ENCODE measurements around the gene RASGRF1. TPM values are rescaled to one million over a fixed set of nuclear protein-coding genes. Genes with fewer than 3 reads are reported as not detected.
A peak's percentile ranks its signal among the peaks of the same experiment; 100 is the strongest.
"Not testable (repeated sequence)": the region's sequence is repeated elsewhere in the genome, so short reads cannot be mapped to it uniquely, and the experiment has no call there.

The RASGRF1 gene
- total RNA-seq, 3 donors from 2014 or later = 0.15 to 0.16 TPM; not detected in 1

DNA sequence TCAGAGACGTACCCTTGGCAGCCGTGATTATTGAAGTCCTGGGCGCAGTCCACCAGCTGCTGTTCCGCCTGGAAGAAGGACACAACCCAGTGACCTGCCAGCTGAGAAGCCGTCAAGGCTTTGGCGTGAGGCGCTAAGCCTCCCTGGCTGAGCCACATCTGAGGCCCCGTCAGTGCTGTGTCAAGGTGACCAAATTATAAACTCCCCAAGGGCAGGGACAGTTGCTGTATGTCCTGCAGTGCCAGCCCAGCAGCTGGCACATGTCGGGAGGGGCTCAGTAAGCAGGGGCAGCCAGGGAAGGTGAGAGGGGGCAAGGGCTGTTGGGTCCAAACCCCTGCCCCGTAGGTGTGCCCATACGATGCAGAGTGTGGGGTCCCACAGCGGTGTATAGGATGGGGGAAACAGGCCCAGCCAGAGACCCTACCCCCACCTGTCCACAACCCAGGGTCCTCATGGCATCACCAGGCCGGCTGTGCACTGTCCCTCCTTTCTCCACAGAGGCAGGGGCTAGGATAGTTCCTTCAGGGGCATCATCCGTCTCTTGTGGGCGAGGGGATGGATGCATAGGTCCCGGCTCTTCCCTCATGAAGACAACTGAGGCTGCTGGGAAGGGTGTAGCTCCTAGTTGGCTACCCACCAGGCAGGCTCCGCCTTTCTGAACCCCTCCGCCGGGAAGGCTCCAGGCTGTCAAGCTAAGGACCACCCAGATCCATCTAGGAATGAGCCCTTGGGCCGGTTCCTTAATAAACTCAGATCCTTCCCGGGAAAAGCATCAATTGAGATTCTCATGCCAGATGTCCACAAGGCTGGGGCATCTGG is 158.9 kb downstream of the RASGRF1 start:
- intact Hi-C loops (cut with DNase I; ENCODE audit: low total_unique reads) = no loop called here
- H3K27ac ChIP-seq = peak overlapping the region; percentile 88 to 91
- no peaks in the 10 kb centered on the region for H3K27me3 ChIP-seq
- TF ChIP-seq POLR2AphosphoS5 (IDR thresholded peaks at IDR 0.05) (no peak), POLR2A (IDR thresholded peaks at IDR 0.05) (no peak)
- TF ChIP-seq, protein P1, sequence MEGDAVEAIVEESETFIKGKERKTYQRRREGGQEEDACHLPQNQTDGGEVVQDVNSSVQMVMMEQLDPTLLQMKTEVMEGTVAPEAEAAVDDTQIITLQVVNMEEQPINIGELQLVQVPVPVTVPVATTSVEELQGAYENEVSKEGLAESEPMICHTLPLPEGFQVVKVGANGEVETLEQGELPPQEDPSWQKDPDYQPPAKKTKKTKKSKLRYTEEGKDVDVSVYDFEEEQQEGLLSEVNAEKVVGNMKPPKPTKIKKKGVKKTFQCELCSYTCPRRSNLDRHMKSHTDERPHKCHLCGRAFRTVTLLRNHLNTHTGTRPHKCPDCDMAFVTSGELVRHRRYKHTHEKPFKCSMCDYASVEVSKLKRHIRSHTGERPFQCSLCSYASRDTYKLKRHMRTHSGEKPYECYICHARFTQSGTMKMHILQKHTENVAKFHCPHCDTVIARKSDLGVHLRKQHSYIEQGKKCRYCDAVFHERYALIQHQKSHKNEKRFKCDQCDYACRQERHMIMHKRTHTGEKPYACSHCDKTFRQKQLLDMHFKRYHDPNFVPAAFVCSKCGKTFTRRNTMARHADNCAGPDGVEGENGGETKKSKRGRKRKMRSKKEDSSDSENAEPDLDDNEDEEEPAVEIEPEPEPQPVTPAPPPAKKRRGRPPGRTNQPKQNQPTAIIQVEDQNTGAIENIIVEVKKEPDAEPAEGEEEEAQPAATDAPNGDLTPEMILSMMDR (IDR thresholded peaks at IDR 0.05) = no peak
- no peak for DNase-seq (ENCODE audit: low spot score in 2 of 2)
- H3K4me1 ChIP-seq = peaks cover 20 to 21% of the 10 kb centered on the region in 2 donors
- H3K4me3 ChIP-seq = no peak overlapping the region
- H3K36me3 ChIP-seq = no peaks in the 10 kb centered on the region
- no peaks in the 10 kb centered on the region for H3K9me3 ChIP-seq

DNA sequence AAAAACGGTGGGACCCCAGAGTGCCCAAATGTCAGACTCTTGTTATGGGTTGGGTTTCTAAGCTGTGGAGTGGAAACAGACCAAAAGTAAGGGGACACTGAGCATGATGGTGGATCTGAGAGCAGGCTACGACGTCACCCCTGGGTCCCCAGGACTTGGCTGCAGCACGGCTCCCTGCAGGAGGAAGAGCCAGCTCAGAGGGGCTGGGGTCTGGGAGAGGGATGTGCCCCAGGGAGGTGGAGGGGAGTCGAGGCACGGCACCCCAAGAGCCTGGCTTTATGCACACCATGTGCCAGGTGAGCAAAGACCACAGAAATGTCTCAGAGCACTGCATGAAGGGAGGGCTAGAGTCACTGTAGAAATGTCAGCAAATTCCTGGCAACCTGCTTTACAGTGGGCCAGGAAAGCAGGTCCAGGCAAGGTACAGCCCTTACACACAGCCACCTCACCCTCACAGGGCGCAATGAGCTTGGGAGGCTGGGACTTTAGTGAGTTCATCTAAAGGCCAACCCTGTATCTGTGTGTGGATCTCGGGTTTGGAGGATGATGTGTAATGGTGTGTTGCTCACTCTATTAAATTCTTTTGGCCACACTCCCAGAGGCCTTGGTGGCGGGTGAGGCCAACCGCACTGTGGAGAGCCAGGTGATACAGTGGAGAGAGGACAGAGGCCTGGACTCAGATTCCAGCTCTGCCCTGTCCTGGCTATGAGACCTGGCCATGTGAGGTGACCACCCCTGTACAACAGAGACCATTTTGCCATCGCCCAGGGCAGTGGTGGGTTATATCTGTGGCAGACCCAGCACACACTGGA is 159.8 kb downstream of the RASGRF1 start:
- Histone ChIP-seq H3K36me3 (no peaks in the 10 kb centered on the region), H3K9me3 (no peaks in the 10 kb centered on the region), H3K4me1 (peaks cover 20 to 21% of the 10 kb centered on the region in 2 donors), H3K27ac (peak overlapping the region; percentile 88 to 91), H3K4me3 (no peak overlapping the region), H3K27me3 (no peaks in the 10 kb centered on the region)
- peak; percentile 73 to 92 for DNase-seq (ENCODE audit: low spot score in 2 of 2)
- intact Hi-C loops (cut with DNase I; ENCODE audit: low total_unique reads) = no loop called here
- TF ChIP-seq, protein P1 (IDR thresholded peaks at IDR 0.05) = no peak
- TF ChIP-seq POLR2A (IDR thresholded peaks at IDR 0.05) (no peak), POLR2AphosphoS5 (IDR thresholded peaks at IDR 0.05) (peak in 1 of 3 donors; percentile 47)

DNA sequence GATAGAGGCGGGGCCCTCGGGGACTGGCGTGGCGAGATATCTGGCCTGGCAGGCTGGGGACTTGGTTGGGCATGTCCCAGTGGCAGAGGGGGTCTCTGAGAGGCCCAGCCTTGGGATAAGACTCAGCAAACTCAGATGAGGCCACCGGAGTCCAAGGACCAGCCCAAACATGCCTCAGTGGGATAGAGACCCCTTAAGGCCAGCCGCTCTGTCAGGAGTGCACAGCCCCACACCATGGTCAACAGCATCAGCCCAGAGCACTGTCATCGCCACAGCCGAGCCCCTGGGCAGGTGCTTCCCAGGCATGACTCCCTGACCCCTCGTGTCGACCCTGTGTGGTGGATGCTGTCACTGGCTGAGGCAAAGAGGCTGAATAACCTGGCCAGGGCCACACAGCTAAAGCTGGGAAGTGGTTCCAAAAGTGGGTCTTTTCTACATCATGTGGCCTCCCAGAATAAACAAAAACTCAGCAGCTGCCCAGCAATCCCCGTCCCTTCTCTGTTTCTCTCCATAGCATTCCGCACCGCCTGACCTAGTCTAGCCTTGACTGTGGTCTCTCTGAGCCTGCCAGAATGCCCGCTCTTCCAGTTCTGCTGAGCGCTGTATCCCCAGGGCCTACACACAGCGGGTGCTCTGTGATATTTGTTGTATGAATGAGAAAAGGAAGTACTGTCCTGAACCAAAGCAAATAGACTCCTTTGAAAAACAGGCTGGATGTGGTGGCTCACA is 160.9 kb downstream of the RASGRF1 start:
- no peaks in the 10 kb centered on the region for H3K36me3 ChIP-seq

DNA sequence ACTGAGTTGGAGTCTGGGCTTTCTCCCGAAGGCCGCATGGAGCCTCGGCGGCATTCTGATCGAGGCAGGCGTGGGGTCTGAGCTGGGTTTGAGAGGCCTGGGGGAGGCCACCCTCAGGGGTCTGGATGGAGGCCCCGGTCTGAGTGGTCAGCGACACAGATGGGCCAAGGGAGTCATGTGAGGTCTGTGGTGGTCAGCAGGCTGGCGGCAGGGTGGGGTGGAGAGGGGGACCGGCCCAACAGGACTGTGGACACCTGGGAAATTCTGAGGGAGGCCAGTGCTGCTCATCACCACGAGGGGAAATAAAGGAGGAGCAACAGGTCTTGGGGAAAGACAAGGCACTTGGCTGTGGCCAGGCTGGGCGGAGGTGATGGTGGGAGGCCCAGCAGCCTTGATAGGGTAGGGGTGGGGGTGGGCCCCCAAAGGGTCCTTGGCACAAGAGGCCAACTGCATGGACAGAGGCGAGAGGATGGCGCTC is 161.9 kb downstream of the RASGRF1 start:
- no peak overlapping the region for H3K4me3 ChIP-seq
- no peak for DNase-seq (ENCODE audit: low spot score in 2 of 2)
- no peaks in the 10 kb centered on the region for H3K36me3 ChIP-seq
- H3K27me3 ChIP-seq = no peaks in the 10 kb centered on the region
- TF ChIP-seq, protein P1 (IDR thresholded peaks at IDR 0.05) = no peak
- TF ChIP-seq POLR2A (IDR thresholded peaks at IDR 0.05) (no peak), POLR2AphosphoS5 (IDR thresholded peaks at IDR 0.05) (no peak)
- peaks cover 12 to 15% of the 10 kb centered on the region in 2 donors for H3K4me1 ChIP-seq
- no peaks in the 10 kb centered on the region for H3K9me3 ChIP-seq
- no peak overlapping the region for H3K27ac ChIP-seq
- intact Hi-C loops (cut with DNase I; ENCODE audit: low total_unique reads) = loop anchor here (10.0 kb wide), 1 partner anchor 1656 kb away; no protein-coding TSS in a partner anchor

More for the DNA sequence above, 160.9 kb downstream of the RASGRF1 start:
- no peak overlapping the region for H3K4me3 ChIP-seq
- peak overlapping the region; percentile 83 to 88 for H3K27ac ChIP-seq
- TF ChIP-seq POLR2A (IDR thresholded peaks at IDR 0.05) = no peak
- peak in 2 of 3 donors; percentile 6 to 33 for TF ChIP-seq POLR2AphosphoS5 (IDR thresholded peaks at IDR 0.05)
- no peaks in the 10 kb centered on the region for H3K9me3 ChIP-seq
- no peaks in the 10 kb centered on the region for H3K27me3 ChIP-seq
- intact Hi-C loops (cut with DNase I; ENCODE audit: low total_unique reads) = loop anchor here (10.0 kb wide), 1 partner anchor 1655 kb away; no protein-coding TSS in a partner anchor
- peaks cover 20 to 21% of the 10 kb centered on the region in 2 donors for H3K4me1 ChIP-seq
- DNase-seq (ENCODE audit: low spot score in 2 of 2) = peak; percentile 71 to 75

DNA sequence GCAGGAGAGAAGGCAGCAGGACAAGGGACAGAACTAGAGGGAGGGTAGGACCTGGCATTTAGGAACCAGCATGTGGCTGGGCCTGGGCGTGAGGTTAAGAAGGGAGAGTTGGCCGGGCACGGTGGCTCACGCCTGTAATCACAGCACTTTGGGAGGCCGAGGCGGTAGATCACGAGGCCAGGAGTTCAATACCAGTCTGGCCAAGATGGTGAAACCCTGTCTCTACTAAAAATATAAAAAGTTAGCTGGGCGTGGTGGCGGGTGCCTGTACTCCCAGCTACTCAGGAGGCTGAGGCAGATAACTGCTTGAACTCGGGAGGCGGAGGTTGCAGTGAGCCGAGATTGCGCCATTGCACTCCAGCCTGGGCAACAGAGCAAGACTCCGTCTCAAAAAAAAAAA is 162.4 kb downstream of the RASGRF1 start:
- Histone ChIP-seq H3K27ac (peak overlapping the region in 1 of 2 donors; percentile 13), H3K4me1 (peaks cover 10 to 11% of the 10 kb centered on the region in 2 donors)
- H3K27me3 ChIP-seq; H3K4me3 ChIP-seq; H3K36me3 ChIP-seq; DNase-seq (ENCODE audit: low spot score in 2 of 2); H3K9me3 ChIP-seq: not testable (repeated sequence)
- intact Hi-C loops (cut with DNase I; ENCODE audit: low total_unique reads) = loop anchor here (10.0 kb wide), 1 partner anchor 1657 kb away; no protein-coding TSS in a partner anchor

All from breast epithelium (tissue), 4 donors.